CD14-positive monocyte (primary cell): Measurements from ENCODE around the gene BDNF. TPM values are rescaled to one million over a fixed set of nuclear protein-coding genes. Genes with fewer than 3 reads are reported as not detected.
A peak's percentile ranks its signal among the peaks of the same experiment; 100 is the strongest.

Experiments used
- DNase-seq, 3 donors: peaks; one replicate each; pipeline ENCODE4 v3.0.0-alpha.2; 2011 to 2022
- H2AFZ ChIP-seq: 2 replicates; pipeline ENCODE4 v1.6.0; 2012; ENCODE audit warnings: mild to moderate bottlenecking, low read depth, low read length, inconsistent platforms; ENCODE audit not compliant: insufficient read depth, poor library complexity, severe bottlenecking
- H3K27ac ChIP-seq, 2 donors: 1 replicate in 1 of 2; 2 replicates in 1 of 2; pipeline ENCODE4 v1.5.1; 2012 to 2013; ENCODE audit warnings: low read length in 2 of 2, control low read depth in 1 of 2, inconsistent platforms in 1 of 2, low read depth in 1 of 2, mild to moderate bottlenecking in 1 of 2
- H3K27me3 ChIP-seq, 2 donors: one replicate each; pipeline versions ENCODE4 v1.6.0 to v1.6.1; 2011 to 2013; ENCODE audit warnings: low read length in 2 of 2; ENCODE audit not compliant: control insufficient read depth in 2 of 2, insufficient read depth in 2 of 2
- H3K36me3 ChIP-seq, 2 donors: replicated peaks in 1 of 2; 1 replicate in 1 of 2; 2 replicates in 1 of 2; pipeline versions ENCODE4 v1.5.1 to v1.6.1; 2012 to 2013; ENCODE audit warnings: low read length in 2 of 2, control low read depth in 1 of 2, inconsistent platforms in 1 of 2, mild to moderate bottlenecking in 1 of 2; ENCODE audit not compliant: insufficient read depth in 2 of 2, control insufficient read depth in 1 of 2
- H3K4me1 ChIP-seq, 2 donors: 1 replicate in 1 of 2; 2 replicates in 1 of 2; pipeline versions ENCODE4 v1.5.1 to v1.6.1; 2012 to 2013; ENCODE audit warnings: low read length in 2 of 2, control low read depth in 1 of 2, inconsistent platforms in 1 of 2, mild to moderate bottlenecking in 1 of 2, moderate library complexity in 1 of 2; ENCODE audit not compliant: insufficient read depth in 2 of 2, control insufficient read depth in 1 of 2
- H3K4me2 ChIP-seq: replicated peaks from 2 replicates; pipeline ENCODE3; 2012; ENCODE audit warnings: low read length, moderate library complexity, mild to moderate bottlenecking; ENCODE audit not compliant: poor library complexity, severe bottlenecking; ENCODE audit errors: extremely low read depth
- H3K4me3 ChIP-seq, 3 experiments: fragments of 200-600 bp in 1 of 3; sonication (generic) in 1 of 3; replicated peaks in 1 of 3; 1 replicate in 2 of 3; 2 replicates in 1 of 3; pipeline ENCODE4 v1.5.1; 2011 to 2013; ENCODE audit warnings: low read length in 3 of 3, mild to moderate bottlenecking in 3 of 3, control low read depth in 2 of 3, low read depth in 2 of 3, inconsistent platforms in 1 of 3, moderate library complexity in 1 of 3
- H3K79me2 ChIP-seq: 2 replicates; pipeline ENCODE4 v1.6.0; 2012; ENCODE audit warnings: mild to moderate bottlenecking, control low read depth, inconsistent platforms, low read length, moderate library complexity; ENCODE audit not compliant: insufficient read depth
- H3K9ac ChIP-seq: 2 replicates; pipeline ENCODE4 v1.6.0; 2017; ENCODE audit warnings: low read length, mild to moderate bottlenecking; ENCODE audit not compliant: insufficient read depth, poor library complexity, severe bottlenecking
- H3K9me3 ChIP-seq, 2 donors: replicated peaks in 1 of 2; 1 replicate in 1 of 2; 2 replicates in 1 of 2; pipeline versions ENCODE4 v1.5.1 to v1.6.1; 2012 to 2013; ENCODE audit warnings: low read length in 2 of 2, control low read depth in 1 of 2; ENCODE audit not compliant: control insufficient read depth in 1 of 2, insufficient read depth in 1 of 2
- H4K20me1 ChIP-seq: 2 replicates; pipeline ENCODE4 v1.6.0; 2012; ENCODE audit warnings: mild to moderate bottlenecking, low read length, control low read depth, moderate library complexity; ENCODE audit not compliant: insufficient read depth
- H3K27ac Mint-ChIP-seq, 7 donors: one replicate each; pipeline ENCODE4 v1.8.0; 2020; ENCODE audit warnings: mild to moderate bottlenecking in 7 of 7, mixed read lengths in 7 of 7, moderate library complexity in 6 of 7, inconsistent platforms in 2 of 7
- H3K27me3 Mint-ChIP-seq, 3 donors: one replicate each; pipeline ENCODE4 v1.8.0; 2021 to 2022; ENCODE audit warnings: low read depth in 3 of 3, mild to moderate bottlenecking in 3 of 3, mixed read lengths in 3 of 3, moderate library complexity in 3 of 3, inconsistent platforms in 1 of 3
- H3K36me3 Mint-ChIP-seq, 2 donors: one replicate each; pipeline ENCODE4 v1.8.0; 2020; ENCODE audit warnings: mixed read lengths in 2 of 2, inconsistent platforms in 1 of 2, mild to moderate bottlenecking in 1 of 2
- H3K4me1 Mint-ChIP-seq: one replicate; pipeline ENCODE4 v1.8.0; 2020; ENCODE audit warnings: mild to moderate bottlenecking, mixed read lengths
- H3K4me3 Mint-ChIP-seq, 2 donors: one replicate each; pipeline ENCODE4 v1.8.0; 2020; ENCODE audit warnings: mild to moderate bottlenecking in 2 of 2, mixed read lengths in 2 of 2, moderate library complexity in 1 of 2
- H3K9me3 Mint-ChIP-seq, 7 donors: one replicate each; pipeline ENCODE4 v1.8.0; 2020 to 2022; ENCODE audit warnings: mixed read lengths in 7 of 7, mild to moderate bottlenecking in 6 of 7, moderate library complexity in 6 of 7, inconsistent platforms in 2 of 7
- WGBS: methylation state at CpG from one replicate; pipeline ENCODE4 v1.1.5; 2013; ENCODE audit warnings: missing lambda C conversion rate; ENCODE audit not compliant: insufficient coverage; 5-methylcytosine and 5-hydroxymethylcytosine counted together
- intact Hi-C, 2 donors: fragments of 100-400 bp; cut with micrococcal nuclease; formaldehyde crosslinking; loops; one replicate each; pipeline versions ENCODE4 v1.15.0 to v1.15.1; 2023
- polyA plus RNA-seq, 3 donors: library from polyadenylated mRNA; depleted of rRNA in 1 of 3; unstranded in 2 of 3; stranded (reverse) in 1 of 3; fragments of 300-500 nt in 2 of 3; fragments of >200 nt in 1 of 3; fragmentation: Illumina TruSeq in 2 of 3; gene quantifications; 1 replicate in 2 of 3; 2 replicates in 1 of 3; pipeline ENCODE4 v1.2.3, GENCODE V29; 2012 to 2021
- TF ChIP-seq, protein P1 (sequence below): fragments of 200-600 bp; IDR thresholded peaks from one replicate; pipeline ENCODE4 v1.8.0; 2022; ENCODE audit warnings: antibody characterized with exemption, mild to moderate bottlenecking

BDNF gene
- polyA plus RNA-seq, 3 donors: not detected

DNA sequence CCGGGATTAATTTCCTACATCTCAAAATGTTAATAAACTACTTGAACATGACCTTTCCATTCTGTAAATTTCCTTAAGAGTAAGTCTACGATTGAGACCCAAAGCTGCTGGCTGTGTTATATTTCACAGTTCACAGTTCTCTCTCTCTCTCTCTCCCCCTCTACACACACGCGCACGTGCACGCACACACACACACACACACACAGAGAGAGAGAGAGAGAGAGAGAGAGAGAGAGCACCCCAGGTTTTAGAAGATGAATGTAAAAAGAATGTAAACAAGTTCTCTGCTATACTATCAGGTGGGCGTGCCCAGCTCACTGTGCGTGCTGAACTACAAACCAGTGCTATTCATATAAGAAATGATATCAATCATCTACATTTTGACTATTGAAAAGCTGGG is 3.3 kb downstream of the BDNF start:
- Histone ChIP-seq H3K9me3 (no peaks in the 10 kb centered on the region), H3K4me1 (peaks cover 0 to 4% of the 10 kb centered on the region in 2 donors), H3K36me3 (no peaks in the 10 kb centered on the region), H3K27ac (no peak overlapping the region), H3K9ac (no peak overlapping the region), H4K20me1 (no peaks in the 10 kb centered on the region), H3K4me2 (no peak overlapping the region), H3K27me3 (peaks cover 57 to 59% of the 10 kb centered on the region in 2 donors), H2AFZ (no peak overlapping the region), H3K79me2 (no peaks in the 10 kb centered on the region), H3K4me3 (no peak overlapping the region)
- Mint-ChIP-seq H3K9me3 (peaks cover 0 to 24% (median 4%) of the 10 kb centered on the region in 7 donors), H3K4me3 (peak overlapping the region in 1 of 2 donors; percentile 35), H3K4me1 (peaks cover 22% of the 10 kb centered on the region), H3K27ac (no peak overlapping the region), H3K27me3 (peaks cover 42 to 58% (median 58%) of the 10 kb centered on the region in 3 donors), H3K36me3 (no peaks in the 10 kb centered on the region)
- intact Hi-C loops: no loop called here
- no peak for DNase-seq
- TF ChIP-seq, protein P1, sequence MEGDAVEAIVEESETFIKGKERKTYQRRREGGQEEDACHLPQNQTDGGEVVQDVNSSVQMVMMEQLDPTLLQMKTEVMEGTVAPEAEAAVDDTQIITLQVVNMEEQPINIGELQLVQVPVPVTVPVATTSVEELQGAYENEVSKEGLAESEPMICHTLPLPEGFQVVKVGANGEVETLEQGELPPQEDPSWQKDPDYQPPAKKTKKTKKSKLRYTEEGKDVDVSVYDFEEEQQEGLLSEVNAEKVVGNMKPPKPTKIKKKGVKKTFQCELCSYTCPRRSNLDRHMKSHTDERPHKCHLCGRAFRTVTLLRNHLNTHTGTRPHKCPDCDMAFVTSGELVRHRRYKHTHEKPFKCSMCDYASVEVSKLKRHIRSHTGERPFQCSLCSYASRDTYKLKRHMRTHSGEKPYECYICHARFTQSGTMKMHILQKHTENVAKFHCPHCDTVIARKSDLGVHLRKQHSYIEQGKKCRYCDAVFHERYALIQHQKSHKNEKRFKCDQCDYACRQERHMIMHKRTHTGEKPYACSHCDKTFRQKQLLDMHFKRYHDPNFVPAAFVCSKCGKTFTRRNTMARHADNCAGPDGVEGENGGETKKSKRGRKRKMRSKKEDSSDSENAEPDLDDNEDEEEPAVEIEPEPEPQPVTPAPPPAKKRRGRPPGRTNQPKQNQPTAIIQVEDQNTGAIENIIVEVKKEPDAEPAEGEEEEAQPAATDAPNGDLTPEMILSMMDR: no peak
- 33% methylated on average over 1 of the region's 8 CpGs for WGBS

DNA sequence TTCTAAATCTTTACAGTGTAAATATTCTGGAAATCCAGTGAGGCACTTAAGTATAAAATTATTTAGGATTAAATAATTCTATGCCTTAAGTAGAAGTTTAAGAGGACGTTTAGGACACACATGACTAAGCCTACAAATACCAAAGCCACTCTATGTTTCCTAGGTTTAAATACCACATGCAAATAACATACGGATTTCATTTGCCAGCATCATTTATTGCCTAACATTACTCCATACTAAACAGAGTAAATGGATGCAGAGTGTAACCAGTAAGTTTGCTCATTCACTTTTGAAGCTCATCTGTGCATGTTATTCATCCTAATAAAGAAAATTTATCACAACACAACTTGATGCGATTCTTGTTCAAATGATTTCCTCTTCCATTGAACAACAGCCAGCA is 4.1 kb downstream of the BDNF start:
- Mint-ChIP-seq H3K4me1 (peaks cover 15% of the 10 kb centered on the region), H3K27ac (no peak overlapping the region), H3K27me3 (peaks cover 34 to 50% (median 49%) of the 10 kb centered on the region in 3 donors), H3K36me3 (no peaks in the 10 kb centered on the region), H3K9me3 (peaks cover 0 to 19% (median 4%) of the 10 kb centered on the region in 7 donors), H3K4me3 (peak overlapping the region in 1 of 2 donors; percentile 35)
- H4K20me1 ChIP-seq: no peaks in the 10 kb centered on the region
- no peaks in the 10 kb centered on the region for H3K9me3 ChIP-seq
- 67% methylated on average over 1 of the region's 3 CpGs for WGBS
- H3K27me3 ChIP-seq: peaks cover 49 to 51% of the 10 kb centered on the region in 2 donors
- H3K79me2 ChIP-seq: no peaks in the 10 kb centered on the region
- no peak overlapping the region for H2AFZ ChIP-seq
- H3K27ac ChIP-seq: no peak overlapping the region
- no peak for DNase-seq
- TF ChIP-seq, protein P1: no peak
- intact Hi-C loops: no loop called here
- H3K36me3 ChIP-seq: no peaks in the 10 kb centered on the region
- H3K4me1 ChIP-seq: peaks cover 0 to 4% of the 10 kb centered on the region in 2 donors
- no peak overlapping the region for H3K4me2 ChIP-seq
- no peak overlapping the region for H3K9ac ChIP-seq
- H3K4me3 ChIP-seq: no peak overlapping the region
